B cell (primary cell): ENCODE results near the gene STIM1.

Experiments used
- EZH2 ChIP-seq: IDR thresholded peaks from 2 replicates; pipeline ENCODE4 v1.6.1; 2012; ENCODE audit warnings: borderline replicate concordance, low read depth, mild to moderate bottlenecking, moderate library complexity, low read length; ENCODE audit not compliant: insufficient read depth, poor library complexity, severe bottlenecking
- TF ChIP-seq, protein P1 (sequence below): fragments of 200-600 bp; IDR thresholded peaks from one replicate; pipeline ENCODE4 v1.8.0; 2022; ENCODE audit warnings: antibody characterized with exemption, mild to moderate bottlenecking

DNA sequence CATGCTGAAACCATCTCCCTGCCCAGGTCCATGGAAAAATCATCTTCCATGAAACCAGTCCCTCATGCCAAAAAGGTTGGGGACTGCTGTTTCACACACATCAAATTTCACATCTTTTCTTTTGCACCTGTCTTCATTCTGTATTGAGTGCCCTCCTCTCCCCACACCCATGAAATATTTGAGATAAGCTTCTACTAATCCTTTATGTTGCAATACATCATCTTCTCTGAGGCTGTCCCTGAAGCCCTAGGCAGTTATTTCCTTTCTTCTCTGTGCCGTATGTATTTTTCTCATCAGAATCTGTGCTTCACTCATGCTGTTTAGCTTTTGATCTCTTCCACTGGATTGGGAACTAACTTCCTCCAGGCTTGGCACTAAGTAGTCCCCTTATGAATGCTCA, 199.2 kb downstream of the STIM1 start:
- no peak for TF ChIP-seq EZH2
- TF ChIP-seq, protein P1, sequence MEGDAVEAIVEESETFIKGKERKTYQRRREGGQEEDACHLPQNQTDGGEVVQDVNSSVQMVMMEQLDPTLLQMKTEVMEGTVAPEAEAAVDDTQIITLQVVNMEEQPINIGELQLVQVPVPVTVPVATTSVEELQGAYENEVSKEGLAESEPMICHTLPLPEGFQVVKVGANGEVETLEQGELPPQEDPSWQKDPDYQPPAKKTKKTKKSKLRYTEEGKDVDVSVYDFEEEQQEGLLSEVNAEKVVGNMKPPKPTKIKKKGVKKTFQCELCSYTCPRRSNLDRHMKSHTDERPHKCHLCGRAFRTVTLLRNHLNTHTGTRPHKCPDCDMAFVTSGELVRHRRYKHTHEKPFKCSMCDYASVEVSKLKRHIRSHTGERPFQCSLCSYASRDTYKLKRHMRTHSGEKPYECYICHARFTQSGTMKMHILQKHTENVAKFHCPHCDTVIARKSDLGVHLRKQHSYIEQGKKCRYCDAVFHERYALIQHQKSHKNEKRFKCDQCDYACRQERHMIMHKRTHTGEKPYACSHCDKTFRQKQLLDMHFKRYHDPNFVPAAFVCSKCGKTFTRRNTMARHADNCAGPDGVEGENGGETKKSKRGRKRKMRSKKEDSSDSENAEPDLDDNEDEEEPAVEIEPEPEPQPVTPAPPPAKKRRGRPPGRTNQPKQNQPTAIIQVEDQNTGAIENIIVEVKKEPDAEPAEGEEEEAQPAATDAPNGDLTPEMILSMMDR: no peak
